Uterus (tissue), 2 donors: ENCODE data around the gene MAN2B2.

ENCODE experiments used
- POLR2A ChIP-seq, 2 donors: fragments of 450-650 bp; IDR thresholded peaks; one replicate each; pipeline ENCODE4 v1.6.1; 2016; ENCODE audit warnings: antibody characterized with exemption in 2 of 2, mild to moderate bottlenecking in 1 of 2, moderate library complexity in 1 of 2
- TF ChIP-seq, protein P1 (sequence below), 4 experiments: fragments of 200-600 bp in 2 of 4; fragments of 450-650 bp in 2 of 4; sonication (generic) in 2 of 4; IDR thresholded peaks; one replicate each; pipeline ENCODE4 v1.5.1; 2016 to 2019; ENCODE audit warnings: antibody characterized with exemption in 4 of 4, mild to moderate bottlenecking in 2 of 4, moderate library complexity in 1 of 4

DNA sequence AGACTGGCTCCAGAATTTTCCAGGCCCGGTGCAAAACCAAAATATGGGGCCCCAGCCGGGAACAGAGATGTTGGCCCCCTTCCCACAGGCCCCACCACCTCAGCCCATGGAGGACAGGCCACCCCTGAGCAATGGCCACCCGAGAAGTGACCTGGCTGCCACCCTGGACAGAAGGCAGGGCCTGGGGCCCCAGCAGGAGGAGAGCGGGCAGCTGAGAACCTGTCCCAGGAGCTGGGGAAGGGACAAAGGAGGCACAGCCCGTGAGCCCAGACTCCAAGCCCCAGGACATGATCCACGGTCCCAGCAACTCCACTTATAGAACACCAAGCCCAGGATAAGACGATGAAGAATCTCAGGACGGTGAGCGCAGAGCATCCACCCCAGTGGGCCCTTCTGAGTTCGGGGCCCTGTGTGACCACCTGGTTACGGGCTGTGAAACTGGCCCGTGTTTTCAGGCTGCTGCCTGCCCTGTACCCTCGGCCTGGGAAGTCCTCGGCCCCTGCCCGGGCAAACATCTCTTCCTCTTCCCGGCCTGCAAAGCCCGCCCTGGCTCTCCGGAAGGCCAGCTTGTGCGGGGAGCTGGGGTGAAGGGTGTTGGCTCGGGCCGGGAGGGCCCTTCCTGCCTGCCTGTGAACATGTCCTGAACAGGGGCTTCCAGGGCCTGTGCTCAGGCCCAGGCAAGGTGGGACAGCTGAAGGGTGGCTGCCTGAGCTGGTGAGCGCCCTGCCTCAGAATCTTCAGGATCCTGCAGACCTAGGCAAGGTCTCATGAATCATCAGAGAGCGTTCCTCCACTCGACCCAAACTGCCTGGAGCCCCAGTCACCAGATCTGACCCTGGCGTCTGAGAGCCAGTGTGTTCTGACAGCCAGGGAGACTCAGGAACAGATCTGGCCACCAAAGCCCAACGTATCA, 47.0 kb upstream of the MAN2B2 start:
- TF ChIP-seq, protein P1, sequence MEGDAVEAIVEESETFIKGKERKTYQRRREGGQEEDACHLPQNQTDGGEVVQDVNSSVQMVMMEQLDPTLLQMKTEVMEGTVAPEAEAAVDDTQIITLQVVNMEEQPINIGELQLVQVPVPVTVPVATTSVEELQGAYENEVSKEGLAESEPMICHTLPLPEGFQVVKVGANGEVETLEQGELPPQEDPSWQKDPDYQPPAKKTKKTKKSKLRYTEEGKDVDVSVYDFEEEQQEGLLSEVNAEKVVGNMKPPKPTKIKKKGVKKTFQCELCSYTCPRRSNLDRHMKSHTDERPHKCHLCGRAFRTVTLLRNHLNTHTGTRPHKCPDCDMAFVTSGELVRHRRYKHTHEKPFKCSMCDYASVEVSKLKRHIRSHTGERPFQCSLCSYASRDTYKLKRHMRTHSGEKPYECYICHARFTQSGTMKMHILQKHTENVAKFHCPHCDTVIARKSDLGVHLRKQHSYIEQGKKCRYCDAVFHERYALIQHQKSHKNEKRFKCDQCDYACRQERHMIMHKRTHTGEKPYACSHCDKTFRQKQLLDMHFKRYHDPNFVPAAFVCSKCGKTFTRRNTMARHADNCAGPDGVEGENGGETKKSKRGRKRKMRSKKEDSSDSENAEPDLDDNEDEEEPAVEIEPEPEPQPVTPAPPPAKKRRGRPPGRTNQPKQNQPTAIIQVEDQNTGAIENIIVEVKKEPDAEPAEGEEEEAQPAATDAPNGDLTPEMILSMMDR (IDR thresholded peaks at IDR 0.05), result no peak
- no peak for TF ChIP-seq POLR2A (IDR thresholded peaks at IDR 0.05)
